Fibroblast of the aortic adventitia (primary cell): ENCODE measurements around the gene DPF3. TPM values are rescaled to one million over a fixed set of nuclear protein-coding genes. Genes with fewer than 3 reads are reported as not detected.
A peak's percentile ranks its signal among the peaks of the same experiment; 100 is the strongest.
"Not testable (repeated sequence)": the region's sequence is repeated elsewhere in the genome, so short reads cannot be mapped to it uniquely, and the experiment has no call there.

Source experiments
- DNase-seq: peaks from one replicate; pipeline ENCODE4 v3.0.0-alpha.2; 2010; ENCODE audit warnings: low read depth
- H3K4me3 ChIP-seq: 2 replicates; pipeline ENCODE4 v1.5.1; 2011; ENCODE audit warnings: low read depth, mild to moderate bottlenecking, control low read depth, low read length, moderate library complexity
- CTCF ChIP-seq: IDR thresholded peaks from 2 replicates; pipeline ENCODE4 v1.5.1; 2011; ENCODE audit warnings: mild to moderate bottlenecking, low read length, control low read depth, inconsistent platforms; ENCODE audit not compliant: insufficient read depth
- total RNA-seq: library from RNA; depleted of rRNA; stranded (reverse); fragments of >200 nt; gene quantifications from 2 replicates; pipeline ENCODE4 v1.2.3, GENCODE V29; 2012; ENCODE audit warnings: low replicate concordance

DPF3 gene
- total RNA-seq, 1 donor: 16.3 TPM

- DNase-seq: no peak
- H3K4me3 ChIP-seq: no peak overlapping the region
- TF ChIP-seq CTCF: no peak
Measured at GRCh38 chr14:72876005-72876709, 17.7 kb downstream of the DPF3 start.

- not testable (repeated sequence) for DNase-seq
Measured at GRCh38 chr14:72870878-72871277, 23.0 kb downstream of the DPF3 start.

GRCh38 chr14:72869407-72870329 is 24.2 kb downstream of the DPF3 start:
- TF ChIP-seq CTCF: no peak
- DNase-seq: no peak
- no peak overlapping the region for H3K4me3 ChIP-seq

More at GRCh38 chr14:72870878-72871277, 23.0 kb downstream of the DPF3 start:
- not testable (repeated sequence) for H3K4me3 ChIP-seq

- TF ChIP-seq CTCF: no peak
- H3K4me3 ChIP-seq: no peak overlapping the region
- DNase-seq: no peak
Measured at GRCh38 chr14:72868500-72868899, 25.4 kb downstream of the DPF3 start.

- DNase-seq: peak; percentile 62
- no peak overlapping the region for H3K4me3 ChIP-seq
- TF ChIP-seq CTCF: no peak
Measured at GRCh38 chr14:72864712-72865365, 29.1 kb downstream of the DPF3 start.

- no peak for DNase-seq
- H3K4me3 ChIP-seq: no peak overlapping the region
- TF ChIP-seq CTCF: no peak
Measured at GRCh38 chr14:72863216-72864006, 30.5 kb downstream of the DPF3 start.
